Breast epithelium (tissue), 4 donors: Measurements from ENCODE around the gene PLEKHA6. TPM values are rescaled to one million over a fixed set of nuclear protein-coding genes. Genes with fewer than 3 reads are reported as not detected.
"Not testable (repeated sequence)": the region's sequence is repeated elsewhere in the genome, so short reads cannot be mapped to it uniquely, and the experiment has no call there.

ENCODE experiments used
- DNase-seq, 2 donors: peaks; one replicate each; pipeline ENCODE4 v3.0.0-alpha.2; 2019; ENCODE audit warnings: low spot score in 2 of 2
- H3K27ac ChIP-seq, 2 donors: fragments of 200-600 bp; sonication (generic) in 1 of 2; one replicate each; pipeline ENCODE4 v1.5.1; 2016 to 2019; ENCODE audit warnings: mild to moderate bottlenecking in 1 of 2
- H3K27me3 ChIP-seq, 2 donors: fragments of 200-600 bp; sonication (generic) in 1 of 2; one replicate each; pipeline versions ENCODE4 v1.5.1 to v1.6.0; 2017 to 2019; ENCODE audit warnings: control low read depth in 1 of 2, mild to moderate bottlenecking in 1 of 2
- H3K36me3 ChIP-seq: fragments of 200-600 bp; one replicate; pipeline ENCODE4 v1.5.1; 2019
- H3K4me1 ChIP-seq, 2 donors: fragments of 200-600 bp; sonication (generic); one replicate each; pipeline ENCODE4 v1.5.1; 2016 to 2019; ENCODE audit warnings: control low read depth in 1 of 2
- H3K4me3 ChIP-seq, 3 donors: fragments of 200-600 bp; sonication (generic); 1 replicate in 2 of 3; 2 replicates in 1 of 3; pipeline ENCODE4 v1.5.1; 2016 to 2019; ENCODE audit warnings: mild to moderate bottlenecking in 3 of 3, moderate library complexity in 2 of 3
- H3K9me3 ChIP-seq, 2 donors: fragments of 200-600 bp; sonication (generic) in 1 of 2; one replicate each; pipeline ENCODE4 v1.5.1; 2016 to 2019; ENCODE audit warnings: control low read depth in 1 of 2
- POLR2A ChIP-seq: fragments of 450-650 bp; IDR thresholded peaks from one replicate; pipeline ENCODE4 v1.6.1; 2016; ENCODE audit warnings: antibody characterized with exemption, mild to moderate bottlenecking, moderate library complexity
- POLR2AphosphoS5 ChIP-seq, 3 donors: sonication (generic); formaldehyde crosslinking; IDR thresholded peaks; one replicate each; pipeline ENCODE4 v1.6.1; 2017; ENCODE audit warnings: antibody characterized with exemption in 3 of 3
- intact Hi-C: fragments of 100-400 bp; cut with DNase I; formaldehyde crosslinking; loops from one replicate; pipeline ENCODE4 v1.15.1; 2023; ENCODE audit warnings: low total_unique reads
- total RNA-seq, 3 donors: library from RNA; depleted of rRNA; stranded (reverse); fragments of >200 nt; gene quantifications; one replicate each; pipeline ENCODE4 v1.1.0, GENCODE V29; 2016
- TF ChIP-seq, protein P1 (sequence below), 3 donors: fragments of 450-650 bp; IDR thresholded peaks; one replicate each; pipeline ENCODE4 v1.5.1; 2016 to 2017; ENCODE audit warnings: antibody characterized with exemption in 3 of 3, mild to moderate bottlenecking in 3 of 3, moderate library complexity in 3 of 3

The PLEKHA6 gene
- total RNA-seq, 3 donors from 2014 or later = 1.4 to 34.0 (median 17.7) TPM

DNA sequence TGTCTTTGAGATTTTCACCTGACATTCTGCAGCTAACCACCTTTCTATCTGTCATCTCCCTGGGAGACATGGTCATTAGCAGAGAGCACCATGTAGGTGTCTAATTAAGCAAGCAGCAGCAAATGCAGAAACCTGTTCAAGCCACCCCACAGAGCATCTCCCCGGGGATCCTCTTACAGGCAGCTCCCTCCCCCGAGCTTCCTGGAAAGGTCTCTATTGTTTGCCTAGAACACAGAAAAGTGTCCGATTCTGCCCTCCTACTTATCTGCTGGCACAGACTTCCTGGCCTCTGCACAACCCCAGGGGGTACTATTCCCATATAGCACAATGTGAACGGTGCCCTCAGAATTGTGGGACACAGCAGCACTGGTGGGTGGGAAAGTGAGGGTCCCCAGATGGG is 46.1 kb downstream of the PLEKHA6 start:
- no peaks in the 10 kb centered on the region for H3K27me3 ChIP-seq
- peak overlapping the region; percentile 65 to 79 for H3K27ac ChIP-seq
- TF ChIP-seq POLR2A (no peak), POLR2AphosphoS5 (IDR thresholded peaks at IDR 0.05) (no peak)
- TF ChIP-seq, protein P1, sequence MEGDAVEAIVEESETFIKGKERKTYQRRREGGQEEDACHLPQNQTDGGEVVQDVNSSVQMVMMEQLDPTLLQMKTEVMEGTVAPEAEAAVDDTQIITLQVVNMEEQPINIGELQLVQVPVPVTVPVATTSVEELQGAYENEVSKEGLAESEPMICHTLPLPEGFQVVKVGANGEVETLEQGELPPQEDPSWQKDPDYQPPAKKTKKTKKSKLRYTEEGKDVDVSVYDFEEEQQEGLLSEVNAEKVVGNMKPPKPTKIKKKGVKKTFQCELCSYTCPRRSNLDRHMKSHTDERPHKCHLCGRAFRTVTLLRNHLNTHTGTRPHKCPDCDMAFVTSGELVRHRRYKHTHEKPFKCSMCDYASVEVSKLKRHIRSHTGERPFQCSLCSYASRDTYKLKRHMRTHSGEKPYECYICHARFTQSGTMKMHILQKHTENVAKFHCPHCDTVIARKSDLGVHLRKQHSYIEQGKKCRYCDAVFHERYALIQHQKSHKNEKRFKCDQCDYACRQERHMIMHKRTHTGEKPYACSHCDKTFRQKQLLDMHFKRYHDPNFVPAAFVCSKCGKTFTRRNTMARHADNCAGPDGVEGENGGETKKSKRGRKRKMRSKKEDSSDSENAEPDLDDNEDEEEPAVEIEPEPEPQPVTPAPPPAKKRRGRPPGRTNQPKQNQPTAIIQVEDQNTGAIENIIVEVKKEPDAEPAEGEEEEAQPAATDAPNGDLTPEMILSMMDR (IDR thresholded peaks at IDR 0.05) = no peak
- intact Hi-C loops = no loop called here
- H3K4me3 ChIP-seq = peak overlapping the region in 2 of 3 donors; percentile 32 to 33
- H3K9me3 ChIP-seq = no peaks in the 10 kb centered on the region
- no peaks in the 10 kb centered on the region for H3K36me3 ChIP-seq
- DNase-seq = no peak
- H3K4me1 ChIP-seq = no peaks in the 10 kb centered on the region

DNA sequence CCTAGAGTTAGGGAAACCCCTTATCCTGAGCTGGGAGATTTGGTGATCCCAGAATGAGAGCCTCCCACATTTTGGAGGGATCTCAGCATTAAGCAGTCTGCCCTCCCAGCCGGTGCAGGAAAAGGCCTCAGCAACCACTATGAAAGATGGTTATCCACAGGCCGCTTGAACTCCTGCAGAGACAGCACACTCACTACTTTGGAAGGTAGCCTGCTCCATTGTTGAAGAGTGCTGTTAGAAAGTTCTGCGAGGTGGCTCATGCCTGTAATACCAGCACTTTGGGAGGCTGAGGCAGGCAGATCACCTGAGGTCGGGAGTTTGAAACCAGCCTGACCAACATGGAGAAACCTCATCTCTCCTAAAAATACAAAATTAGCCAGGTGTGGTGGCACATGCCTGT is 48.8 kb downstream of the PLEKHA6 start:
- H3K4me3 ChIP-seq, H3K9me3 ChIP-seq, H3K27ac ChIP-seq, intact Hi-C loops, H3K27me3 ChIP-seq, H3K4me1 ChIP-seq, DNase-seq, H3K36me3 ChIP-seq: not testable (repeated sequence)

DNA sequence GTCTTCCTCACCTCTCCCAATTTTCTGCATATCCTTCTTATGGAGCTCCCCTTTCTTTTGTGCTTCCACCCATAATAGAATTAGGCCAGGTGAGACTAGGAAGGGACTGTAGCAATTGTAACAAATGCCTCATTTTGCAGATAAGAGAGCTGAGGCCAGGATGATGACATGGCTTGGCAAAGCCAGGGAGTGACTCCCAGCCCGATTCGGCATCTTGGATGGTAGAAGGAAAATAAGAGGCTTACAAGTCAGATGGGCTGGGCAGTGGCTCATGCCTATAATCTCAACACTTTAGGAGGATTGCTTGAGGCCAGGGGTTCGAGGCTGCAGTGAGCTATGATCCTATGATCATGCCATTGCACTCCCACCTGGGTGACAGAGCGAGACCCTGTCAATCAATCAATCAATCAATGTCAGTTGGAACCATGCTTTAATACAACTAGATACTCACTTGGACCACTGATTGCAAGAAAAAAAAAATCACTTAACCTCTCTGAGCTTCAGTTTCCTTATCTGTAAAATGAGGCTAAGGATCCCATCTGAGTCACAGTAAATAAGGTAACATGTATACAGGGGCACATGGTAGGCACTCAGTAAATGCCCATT is 51.6 kb downstream of the PLEKHA6 start:
- peak overlapping the region in 1 of 3 donors; percentile 54 for H3K4me3 ChIP-seq
- H3K4me1 ChIP-seq = no peaks in the 10 kb centered on the region
- H3K9me3 ChIP-seq = no peaks in the 10 kb centered on the region
- no peak overlapping the region for H3K27ac ChIP-seq
- no peaks in the 10 kb centered on the region for H3K27me3 ChIP-seq
- H3K36me3 ChIP-seq = no peaks in the 10 kb centered on the region
- intact Hi-C loops = no loop called here
- DNase-seq = no peak
- TF ChIP-seq POLR2A (no peak), POLR2AphosphoS5 (IDR thresholded peaks at IDR 0.05) (no peak)
- TF ChIP-seq, protein P1 (IDR thresholded peaks at IDR 0.05) = no peak

DNA sequence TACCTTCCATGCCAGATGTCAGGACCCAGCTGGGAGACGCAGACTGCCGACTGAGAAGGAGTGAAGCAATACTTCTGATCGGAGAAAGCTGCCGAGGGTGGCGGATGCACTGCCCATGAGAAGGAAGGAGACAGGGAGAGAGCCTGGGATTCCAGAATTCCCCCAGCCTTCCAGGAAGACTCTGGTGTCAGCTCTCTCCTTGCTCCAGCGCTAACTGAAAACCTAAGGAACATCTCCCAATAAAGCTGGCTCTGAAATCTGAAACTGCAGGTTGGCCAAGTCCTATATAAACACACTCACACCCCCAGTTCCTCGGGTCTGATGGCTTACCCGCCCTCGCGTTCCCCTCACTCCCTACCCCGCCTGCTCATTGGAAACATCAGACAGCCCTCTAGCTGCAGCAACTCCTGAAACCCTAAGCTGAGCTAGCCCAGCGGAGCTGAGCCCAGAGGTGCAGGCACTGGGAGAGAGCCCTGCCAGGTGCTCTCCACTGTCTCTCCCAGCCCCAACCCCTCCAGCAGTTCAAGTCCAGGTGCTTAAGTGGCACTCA is 52.3 kb downstream of the PLEKHA6 start:
- no peaks in the 10 kb centered on the region for H3K4me1 ChIP-seq
- H3K9me3 ChIP-seq = no peaks in the 10 kb centered on the region
- no peaks in the 10 kb centered on the region for H3K36me3 ChIP-seq
- no peaks in the 10 kb centered on the region for H3K27me3 ChIP-seq
- no peak for TF ChIP-seq POLR2A
- TF ChIP-seq, protein P1 (IDR thresholded peaks at IDR 0.05) = no peak
- no peak for TF ChIP-seq POLR2AphosphoS5 (IDR thresholded peaks at IDR 0.05)
- intact Hi-C loops = no loop called here
- no peak for DNase-seq
- peak overlapping the region; percentile 26 to 72 for H3K27ac ChIP-seq
- peak overlapping the region in 2 of 3 donors; percentile 30 to 54 for H3K4me3 ChIP-seq

DNA sequence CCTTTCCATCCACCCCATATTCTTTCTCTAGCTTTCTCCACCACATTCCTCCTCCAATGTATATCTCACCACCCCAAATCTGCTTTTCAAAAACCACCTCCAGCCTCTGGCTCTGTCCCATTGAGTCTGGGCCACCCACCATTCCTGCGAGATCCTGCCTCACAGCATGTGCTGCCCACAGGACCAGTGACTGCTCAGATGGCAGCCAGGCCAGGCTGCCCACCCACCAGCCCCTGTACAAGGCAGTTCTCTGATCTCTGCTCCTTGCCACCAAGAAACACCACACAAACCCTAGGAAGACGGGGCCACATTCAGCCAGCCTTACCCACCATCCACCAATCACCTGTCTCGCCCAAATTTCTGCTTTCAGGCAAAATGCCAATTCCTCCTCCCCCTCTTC is 53.7 kb downstream of the PLEKHA6 start:
- Histone ChIP-seq H3K27me3 (no peaks in the 10 kb centered on the region), H3K9me3 (no peaks in the 10 kb centered on the region), H3K36me3 (no peaks in the 10 kb centered on the region), H3K4me1 (no peaks in the 10 kb centered on the region), H3K4me3 (no peak overlapping the region), H3K27ac (no peak overlapping the region)
- intact Hi-C loops = no loop called here
- DNase-seq = no peak
- TF ChIP-seq, protein P1 (IDR thresholded peaks at IDR 0.05) = no peak
- TF ChIP-seq POLR2A (no peak), POLR2AphosphoS5 (IDR thresholded peaks at IDR 0.05) (no peak)
